ENCODE results near the gene NFKBIA. TPM values are rescaled to one million over a fixed set of nuclear protein-coding genes. Genes with fewer than 3 reads are reported as not detected.

Gene NFKBIA
- polyA plus RNA-seq, 1 donor (not counting 4 experiments of a cell fraction or from before 2014, with no cell fraction given): 123 TPM

DNA sequence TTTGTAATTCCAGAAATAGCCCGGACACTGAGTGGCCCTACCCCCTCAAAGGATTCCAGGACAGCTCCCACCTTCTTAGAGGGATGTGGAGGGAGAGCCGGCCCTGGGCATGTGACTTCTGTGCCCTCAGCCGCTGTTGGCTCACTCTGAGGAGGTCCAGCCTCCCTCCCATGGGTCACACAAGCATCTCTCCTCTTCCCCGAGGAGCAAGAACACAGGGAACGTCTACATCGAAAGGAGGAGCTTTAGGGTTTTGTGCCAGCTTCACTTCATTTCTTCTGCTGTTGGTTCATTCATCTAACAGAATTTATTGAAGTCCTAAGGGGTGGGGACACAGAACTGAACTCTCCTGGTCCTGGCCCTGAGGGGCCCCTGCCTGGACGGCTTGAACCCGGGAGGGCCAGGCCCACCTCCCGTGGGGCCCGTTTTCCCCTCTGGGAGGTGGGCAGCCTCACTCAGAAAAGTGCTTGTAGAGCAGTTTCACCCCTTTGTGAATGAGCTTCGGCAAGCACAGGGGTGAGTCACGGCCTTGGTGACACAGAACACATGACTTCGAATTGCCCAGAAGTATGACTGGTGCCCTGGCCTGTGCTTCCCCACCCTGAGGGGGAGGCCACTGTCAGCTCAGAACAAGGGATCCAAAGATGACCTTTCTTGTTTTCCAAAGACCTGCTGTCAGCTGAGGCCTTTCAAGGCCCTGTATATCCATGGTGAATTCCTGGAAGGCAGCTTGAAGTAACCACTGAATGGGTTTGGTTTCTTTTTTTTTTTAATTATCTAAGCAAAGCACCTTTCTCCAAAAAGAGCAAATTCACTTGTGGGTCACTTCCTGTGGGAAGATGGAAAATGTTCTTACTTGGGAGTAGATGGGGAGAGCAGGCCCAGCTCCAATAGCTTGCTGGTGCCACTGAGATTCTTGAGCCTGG lies 39.2 kb downstream of the NFKBIA start:
- TF ChIP-seq EZH2 (IDR thresholded peaks at IDR 0.05; ENCODE audit: low read length): no peak
- TF ChIP-seq, protein P1, sequence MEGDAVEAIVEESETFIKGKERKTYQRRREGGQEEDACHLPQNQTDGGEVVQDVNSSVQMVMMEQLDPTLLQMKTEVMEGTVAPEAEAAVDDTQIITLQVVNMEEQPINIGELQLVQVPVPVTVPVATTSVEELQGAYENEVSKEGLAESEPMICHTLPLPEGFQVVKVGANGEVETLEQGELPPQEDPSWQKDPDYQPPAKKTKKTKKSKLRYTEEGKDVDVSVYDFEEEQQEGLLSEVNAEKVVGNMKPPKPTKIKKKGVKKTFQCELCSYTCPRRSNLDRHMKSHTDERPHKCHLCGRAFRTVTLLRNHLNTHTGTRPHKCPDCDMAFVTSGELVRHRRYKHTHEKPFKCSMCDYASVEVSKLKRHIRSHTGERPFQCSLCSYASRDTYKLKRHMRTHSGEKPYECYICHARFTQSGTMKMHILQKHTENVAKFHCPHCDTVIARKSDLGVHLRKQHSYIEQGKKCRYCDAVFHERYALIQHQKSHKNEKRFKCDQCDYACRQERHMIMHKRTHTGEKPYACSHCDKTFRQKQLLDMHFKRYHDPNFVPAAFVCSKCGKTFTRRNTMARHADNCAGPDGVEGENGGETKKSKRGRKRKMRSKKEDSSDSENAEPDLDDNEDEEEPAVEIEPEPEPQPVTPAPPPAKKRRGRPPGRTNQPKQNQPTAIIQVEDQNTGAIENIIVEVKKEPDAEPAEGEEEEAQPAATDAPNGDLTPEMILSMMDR (optimal IDR thresholded peaks at IDR 0.05 in 1 of 3, IDR thresholded peaks at IDR 0.05 in 1 of 3, conservative IDR thresholded peaks at IDR 0.05 in 1 of 3; ENCODE audit: extremely low read depth in 1 of 3, insufficient read depth in 2 of 3, low read length in 3 of 3): no peak
- H2AFZ ChIP-seq (ENCODE audit: control insufficient read depth, low read length): no peak overlapping the region
- peaks cover 3% of the 10 kb centered on the region for H3K9me1 ChIP-seq (ENCODE audit: control insufficient read depth, extremely low read depth, insufficient read depth, low read length)
- H3K36me3 ChIP-seq (ENCODE audit: control insufficient read depth in 2 of 2, extremely low read depth in 1 of 2, insufficient read depth in 2 of 2, low read length in 2 of 2): no peaks in the 10 kb centered on the region
- H4K20me1 ChIP-seq (ENCODE audit: control insufficient read depth, extremely low read depth, insufficient read depth, low read length): no peaks in the 10 kb centered on the region
- DNase-seq (ENCODE audit: low read depth, low spot score) (no peak), FAIRE-seq (peak; percentile 83)
- H3K79me2 ChIP-seq (ENCODE audit: control insufficient read depth, insufficient read depth, low read length): no peaks in the 10 kb centered on the region
- H3K27ac ChIP-seq (ENCODE audit: control insufficient read depth, insufficient read depth, low read length): peak overlapping the region; percentile 27
- peak overlapping the region; percentile 39 for H3K4me2 ChIP-seq (ENCODE audit: control insufficient read depth, extremely low read depth, insufficient read depth, low read depth, low read length)
- peak overlapping the region; percentile 17 for H3K9ac ChIP-seq (ENCODE audit: control insufficient read depth, extremely low read depth, insufficient read depth, low read length)
- H3K4me3 ChIP-seq (ENCODE audit: control insufficient read depth in 2 of 3, extremely low read depth in 1 of 3, insufficient read depth in 2 of 3, low read depth in 1 of 3, low read length in 3 of 3): no peak overlapping the region
- H3K27me3 ChIP-seq (ENCODE audit: control insufficient read depth, extremely low read depth, insufficient read depth, low read length): no peaks in the 10 kb centered on the region
- H3K4me1 ChIP-seq (ENCODE audit: control insufficient read depth, extremely low read depth, insufficient read depth, low read length): peaks cover 29% of the 10 kb centered on the region
- dilution Hi-C loops (cut with MboI; ENCODE audit: extremely low pct_ligation_motif_present, low sequenced_read_pairs): no loop called here
- H3K9me3 ChIP-seq (ENCODE audit: control insufficient read depth, low read depth, low read length): no peaks in the 10 kb centered on the region

DNA sequence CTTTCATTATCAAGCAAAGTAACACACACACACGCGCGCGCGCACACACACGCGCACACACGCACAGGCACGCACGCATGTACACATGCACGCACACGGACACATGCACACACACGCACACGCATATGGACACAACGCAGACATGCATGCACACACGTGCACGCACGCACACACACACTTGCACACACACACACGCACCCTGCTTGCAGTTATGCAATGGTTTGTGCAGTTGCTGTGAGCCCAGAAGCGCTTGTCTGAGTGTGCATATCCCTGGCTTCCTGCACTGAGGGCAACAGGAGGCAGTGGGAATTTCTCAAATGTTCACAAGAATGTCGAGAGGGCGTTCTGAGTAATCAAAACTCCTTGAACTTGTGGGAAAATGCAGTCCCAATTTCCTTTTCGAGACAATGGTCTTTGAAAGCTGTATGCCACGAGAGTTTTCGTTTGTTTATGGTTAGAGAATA lies 41.6 kb downstream of the NFKBIA start:
- Histone ChIP-seq H3K36me3 (ENCODE audit: control insufficient read depth in 2 of 2, extremely low read depth in 1 of 2, insufficient read depth in 2 of 2, low read length in 2 of 2) (no peaks in the 10 kb centered on the region), H3K9me3 (ENCODE audit: control insufficient read depth, low read depth, low read length) (no peaks in the 10 kb centered on the region), H3K79me2 (ENCODE audit: control insufficient read depth, insufficient read depth, low read length) (no peaks in the 10 kb centered on the region), H3K4me1 (ENCODE audit: control insufficient read depth, extremely low read depth, insufficient read depth, low read length) (peaks cover 17% of the 10 kb centered on the region), H4K20me1 (ENCODE audit: control insufficient read depth, extremely low read depth, insufficient read depth, low read length) (no peaks in the 10 kb centered on the region), H2AFZ (ENCODE audit: control insufficient read depth, low read length) (no peak overlapping the region), H3K4me2 (ENCODE audit: control insufficient read depth, extremely low read depth, insufficient read depth, low read depth, low read length) (no peak overlapping the region), H3K27me3 (ENCODE audit: control insufficient read depth, extremely low read depth, insufficient read depth, low read length) (no peaks in the 10 kb centered on the region), H3K9ac (ENCODE audit: control insufficient read depth, extremely low read depth, insufficient read depth, low read length) (no peak overlapping the region), H3K27ac (ENCODE audit: control insufficient read depth, insufficient read depth, low read length) (no peak overlapping the region), H3K4me3 (ENCODE audit: control insufficient read depth in 2 of 3, extremely low read depth in 1 of 3, insufficient read depth in 2 of 3, low read depth in 1 of 3, low read length in 3 of 3) (no peak overlapping the region), H3K9me1 (ENCODE audit: control insufficient read depth, extremely low read depth, insufficient read depth, low read length) (no peaks in the 10 kb centered on the region)
- DNase-seq (ENCODE audit: low read depth, low spot score) (no peak), FAIRE-seq (no peak)
- no peak for TF ChIP-seq EZH2 (IDR thresholded peaks at IDR 0.05; ENCODE audit: low read length)
- TF ChIP-seq, protein P1 (optimal IDR thresholded peaks at IDR 0.05 in 1 of 3, IDR thresholded peaks at IDR 0.05 in 1 of 3, conservative IDR thresholded peaks at IDR 0.05 in 1 of 3; ENCODE audit: extremely low read depth in 1 of 3, insufficient read depth in 2 of 3, low read length in 3 of 3): no peak
- dilution Hi-C loops (cut with MboI; ENCODE audit: extremely low pct_ligation_motif_present, low sequenced_read_pairs): no loop called here

Data from keratinocyte (primary cell).